ENCODE results near the gene NTRK3. TPM values are rescaled to one million over a fixed set of nuclear protein-coding genes. Genes with fewer than 3 reads are reported as not detected.
"Not testable (repeated sequence)": the region's sequence is repeated elsewhere in the genome, so short reads cannot be mapped to it uniquely, and the experiment has no call there.

The NTRK3 gene
- total RNA-seq, 4 donors from 2014 or later, result 5.3 to 11.7 (median 6.3) TPM

DNA sequence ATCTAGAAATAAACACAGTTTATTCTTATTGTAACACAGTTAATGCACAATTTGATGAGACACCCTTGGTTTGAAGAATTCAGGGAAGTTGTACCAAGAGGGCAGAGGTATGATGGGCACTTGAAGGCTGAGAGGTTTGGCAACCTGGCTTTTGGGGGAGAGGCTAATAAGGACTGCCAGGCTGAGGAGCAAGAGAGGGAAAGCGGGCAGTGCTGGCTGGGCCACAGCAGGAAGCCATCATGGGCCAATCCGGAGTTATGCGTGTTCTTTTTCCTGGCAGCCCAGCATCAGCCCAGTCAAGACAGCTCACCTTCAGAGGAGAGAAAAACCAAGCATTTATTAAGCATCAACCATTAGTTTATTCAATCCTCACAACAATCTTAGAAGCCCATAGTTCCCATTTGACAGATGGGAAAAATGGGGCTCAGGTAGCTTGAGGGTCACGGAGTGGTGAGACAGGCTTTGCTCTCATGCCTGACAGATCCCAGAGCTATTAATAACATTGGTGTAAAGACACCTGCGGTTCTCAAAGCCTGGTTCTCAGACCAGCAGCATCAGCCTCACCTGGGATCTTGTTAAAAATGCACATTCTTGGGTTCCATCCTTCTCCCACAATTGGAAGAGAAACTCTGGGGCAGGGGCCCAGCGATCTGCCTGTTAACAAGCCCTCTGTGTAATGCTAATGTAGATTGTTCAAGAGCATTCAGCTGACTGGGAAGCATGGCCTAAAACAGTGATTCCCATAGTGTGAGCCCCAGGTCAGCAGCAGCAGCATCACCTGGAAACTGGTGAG is 183.7 kb downstream of the NTRK3 start:
- Histone ChIP-seq H3K36me3 (no peaks in the 10 kb centered on the region), H3K27ac (no peak overlapping the region), H3K9me3 (no peaks in the 10 kb centered on the region), H3K4me3 (no peak overlapping the region), H3K27me3 (no peaks in the 10 kb centered on the region), H3K4me1 (no peaks in the 10 kb centered on the region)
- TF ChIP-seq EP300 (IDR thresholded peaks at IDR 0.05), result no peak
- TF ChIP-seq POLR2A (IDR thresholded peaks at IDR 0.05), result no peak
- TF ChIP-seq, protein P1, sequence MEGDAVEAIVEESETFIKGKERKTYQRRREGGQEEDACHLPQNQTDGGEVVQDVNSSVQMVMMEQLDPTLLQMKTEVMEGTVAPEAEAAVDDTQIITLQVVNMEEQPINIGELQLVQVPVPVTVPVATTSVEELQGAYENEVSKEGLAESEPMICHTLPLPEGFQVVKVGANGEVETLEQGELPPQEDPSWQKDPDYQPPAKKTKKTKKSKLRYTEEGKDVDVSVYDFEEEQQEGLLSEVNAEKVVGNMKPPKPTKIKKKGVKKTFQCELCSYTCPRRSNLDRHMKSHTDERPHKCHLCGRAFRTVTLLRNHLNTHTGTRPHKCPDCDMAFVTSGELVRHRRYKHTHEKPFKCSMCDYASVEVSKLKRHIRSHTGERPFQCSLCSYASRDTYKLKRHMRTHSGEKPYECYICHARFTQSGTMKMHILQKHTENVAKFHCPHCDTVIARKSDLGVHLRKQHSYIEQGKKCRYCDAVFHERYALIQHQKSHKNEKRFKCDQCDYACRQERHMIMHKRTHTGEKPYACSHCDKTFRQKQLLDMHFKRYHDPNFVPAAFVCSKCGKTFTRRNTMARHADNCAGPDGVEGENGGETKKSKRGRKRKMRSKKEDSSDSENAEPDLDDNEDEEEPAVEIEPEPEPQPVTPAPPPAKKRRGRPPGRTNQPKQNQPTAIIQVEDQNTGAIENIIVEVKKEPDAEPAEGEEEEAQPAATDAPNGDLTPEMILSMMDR (IDR thresholded peaks at IDR 0.05), result no peak
- TF ChIP-seq POLR2AphosphoS5 (IDR thresholded peaks at IDR 0.05), result no peak
- WGBS, result 92% methylated on average over 6 of the region's 6 CpGs
- no peak for DNase-seq (ENCODE audit: low spot score in 2 of 2)

DNA sequence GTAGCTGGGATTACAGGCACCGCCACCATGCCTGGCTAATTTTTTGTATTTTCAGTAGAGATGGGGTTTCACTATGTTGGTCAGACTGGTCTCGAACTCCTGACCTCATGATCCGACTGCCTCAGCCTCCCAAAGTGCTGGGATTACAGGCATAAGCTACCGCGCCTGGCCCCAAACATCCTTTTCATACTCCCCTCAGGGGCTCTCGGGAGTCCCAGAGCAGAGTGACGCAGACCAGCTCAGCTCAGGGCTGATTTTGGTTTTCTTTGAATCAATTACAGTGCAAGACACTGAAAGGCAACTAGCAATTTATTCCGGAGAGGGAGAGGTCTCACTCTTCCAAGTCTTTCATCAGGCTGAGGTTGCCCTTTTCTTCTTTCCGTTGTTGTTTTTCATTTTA is 184.4 kb downstream of the NTRK3 start:
- not testable (repeated sequence) for H3K27ac ChIP-seq; DNase-seq (ENCODE audit: low spot score in 2 of 2); H3K27me3 ChIP-seq; H3K9me3 ChIP-seq; H3K4me1 ChIP-seq; H3K4me3 ChIP-seq; H3K36me3 ChIP-seq
- 67% methylated on average over 9 of the region's 9 CpGs for WGBS

DNA sequence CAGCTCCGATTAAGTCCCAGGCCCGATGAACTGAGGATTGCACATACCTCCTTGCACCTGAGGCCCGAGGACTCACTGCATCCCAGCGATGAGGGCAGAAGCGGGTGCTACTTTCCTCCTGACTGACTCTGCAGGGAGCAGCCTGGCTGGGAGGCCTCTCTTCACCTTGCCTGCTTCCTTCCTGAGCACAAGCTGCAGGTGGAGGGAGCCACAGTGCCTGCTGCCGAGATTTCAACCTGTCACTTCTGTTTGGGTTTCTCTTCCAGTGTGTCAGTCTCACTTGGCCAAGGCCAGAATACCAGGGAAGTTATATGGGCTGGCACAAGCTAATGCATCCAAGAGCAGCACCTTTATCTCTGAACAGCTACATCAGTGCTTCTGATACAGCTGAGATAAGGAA is 185.4 kb downstream of the NTRK3 start:
- Histone ChIP-seq H3K9me3 (no peaks in the 10 kb centered on the region), H3K27me3 (no peaks in the 10 kb centered on the region), H3K4me1 (no peaks in the 10 kb centered on the region), H3K27ac (no peak overlapping the region), H3K36me3 (no peaks in the 10 kb centered on the region), H3K4me3 (no peak overlapping the region)
- no peak for TF ChIP-seq EP300 (IDR thresholded peaks at IDR 0.05)
- no peak for TF ChIP-seq POLR2AphosphoS5 (IDR thresholded peaks at IDR 0.05)
- TF ChIP-seq, protein P1 (IDR thresholded peaks at IDR 0.05), result no peak
- no peak for TF ChIP-seq POLR2A (IDR thresholded peaks at IDR 0.05)
- no peak for DNase-seq (ENCODE audit: low spot score in 2 of 2)
- WGBS, result 77% methylated on average over 6 of the region's 6 CpGs

DNA sequence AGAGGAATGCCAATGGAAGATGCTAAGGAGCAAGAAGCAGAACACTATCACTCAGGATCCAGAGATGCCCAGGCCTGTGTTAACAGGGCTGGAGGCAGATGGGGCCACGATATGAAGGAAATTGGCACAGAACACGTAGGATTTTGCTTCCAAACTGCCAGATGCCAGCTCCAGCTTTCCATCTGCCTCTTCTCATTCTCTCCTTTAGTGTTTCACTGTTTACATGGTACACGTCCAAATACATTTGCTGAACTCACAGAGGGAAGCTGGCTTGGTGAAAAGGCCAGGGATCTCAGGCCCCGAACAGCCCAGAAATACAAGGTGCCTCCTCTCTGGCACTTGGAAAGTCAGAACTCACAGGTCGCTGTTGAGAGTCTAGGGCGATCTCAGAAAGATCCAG is 187.0 kb downstream of the NTRK3 start:
- no peaks in the 10 kb centered on the region for H3K9me3 ChIP-seq
- no peaks in the 10 kb centered on the region for H3K27me3 ChIP-seq
- no peak for DNase-seq (ENCODE audit: low spot score in 2 of 2)
- no peaks in the 10 kb centered on the region for H3K36me3 ChIP-seq
- 48% methylated on average over 6 of the region's 6 CpGs for WGBS
- TF ChIP-seq POLR2AphosphoS5 (IDR thresholded peaks at IDR 0.05) (no peak), POLR2A (IDR thresholded peaks at IDR 0.05) (no peak), EP300 (IDR thresholded peaks at IDR 0.05) (no peak)
- TF ChIP-seq, protein P1 (IDR thresholded peaks at IDR 0.05), result no peak
- no peaks in the 10 kb centered on the region for H3K4me1 ChIP-seq
- H3K4me3 ChIP-seq, result no peak overlapping the region
- no peak overlapping the region for H3K27ac ChIP-seq

DNA sequence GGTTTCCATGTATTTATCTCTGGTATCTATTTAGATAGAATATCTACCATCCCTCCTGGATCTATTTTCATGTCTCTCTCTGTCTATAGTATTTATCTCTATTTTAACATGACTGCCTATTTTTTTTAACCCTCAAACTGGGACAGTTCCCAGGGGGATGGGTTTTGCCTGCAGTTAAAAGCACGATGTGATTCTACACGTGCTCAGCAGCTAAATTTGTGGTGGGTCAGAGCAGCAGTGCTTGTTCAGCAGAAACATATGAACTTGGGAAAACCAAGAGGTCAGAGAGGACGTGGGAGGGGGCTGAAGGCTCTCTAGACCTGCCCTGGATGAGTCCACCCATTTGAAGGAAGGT is 189.2 kb downstream of the NTRK3 start:
- H3K4me3 ChIP-seq, result no peak overlapping the region
- DNase-seq (ENCODE audit: low spot score in 2 of 2), result no peak
- no peaks in the 10 kb centered on the region for H3K36me3 ChIP-seq
- no peaks in the 10 kb centered on the region for H3K27me3 ChIP-seq
- WGBS, result 48% methylated on average over 3 of the region's 3 CpGs
- H3K4me1 ChIP-seq, result no peaks in the 10 kb centered on the region
- no peaks in the 10 kb centered on the region for H3K9me3 ChIP-seq
- H3K27ac ChIP-seq, result no peak overlapping the region
- no peak for TF ChIP-seq POLR2A (IDR thresholded peaks at IDR 0.05)
- no peak for TF ChIP-seq EP300 (IDR thresholded peaks at IDR 0.05)
- no peak for TF ChIP-seq POLR2AphosphoS5 (IDR thresholded peaks at IDR 0.05)
- TF ChIP-seq, protein P1 (IDR thresholded peaks at IDR 0.05), result no peak

All from suprapubic skin (tissue), 4 donors.